K562 (cell line): ENCODE measurements around the gene NR2F6. TPM values are rescaled to one million over a fixed set of nuclear protein-coding genes. Genes with fewer than 3 reads are reported as not detected.

ENCODE experiments used
- ARID2 ChIP-seq: fragments of 450-650 bp; IDR thresholded peaks from 2 replicates; pipeline ENCODE4 v1.6.1; 2017; ENCODE audit warnings: antibody characterized with exemption, mild to moderate bottlenecking
- CCNT2 ChIP-seq: IDR thresholded peaks from 2 replicates; pipeline ENCODE4 v1.6.1; 2011; ENCODE audit warnings: borderline replicate concordance, low read depth, mild to moderate bottlenecking, moderate library complexity, mixed read lengths, low read length; ENCODE audit not compliant: insufficient read length; ENCODE audit errors: extremely low read depth
- ESRRA ChIP-seq: fragments of 450-650 bp; IDR thresholded peaks from 2 replicates; pipeline ENCODE4 v1.6.1; 2014; ENCODE audit warnings: low read depth, mild to moderate bottlenecking, moderate library complexity, borderline replicate concordance
- FUS ChIP-seq: fragments of 200-400 bp; formaldehyde crosslinking; optimal IDR thresholded peaks from 2 replicates; pipeline ENCODE3; 2017; ENCODE audit warnings: low read depth, low read length
- GABPB2 ChIP-seq: fragments of 250-450 bp; sonication (Bioruptor Pico); conservative IDR thresholded peaks from 2 replicates; pipeline ENCODE4 v1.5.1; 2021; ENCODE audit warnings: mild to moderate bottlenecking
- HEY1 ChIP-seq: fragments of 250-450 bp; sonication (Bioruptor Pico); IDR thresholded peaks from 2 replicates; pipeline ENCODE4 v1.5.0; 2020; ENCODE audit warnings: mild to moderate bottlenecking, moderate library complexity, borderline replicate concordance
- MCM5 ChIP-seq: fragments of 450-650 bp; IDR thresholded peaks from 2 replicates; pipeline ENCODE4 v1.6.1; 2016; ENCODE audit warnings: low read depth
- MNT ChIP-seq, 2 experiments: fragments of 450-650 bp; conservative IDR thresholded peaks; 2 replicates each; pipeline ENCODE4 v1.6.1; 2017; ENCODE audit warnings: mild to moderate bottlenecking in 2 of 2, moderate library complexity in 2 of 2
- POLR2G ChIP-seq: fragments of 200-400 bp; formaldehyde crosslinking; IDR thresholded peaks from 2 replicates; pipeline ENCODE4 v1.6.1; 2017; ENCODE audit warnings: low read depth, mild to moderate bottlenecking, antibody characterized with exemption, low read length, moderate library complexity
- SP1 ChIP-seq: sonication (generic); formaldehyde crosslinking; IDR thresholded peaks from 2 replicates; pipeline ENCODE4 v1.8.1; 2022; ENCODE audit warnings: mild to moderate bottlenecking, missing genetic modification reagents
- STAT6 ChIP-seq: sonication (generic); formaldehyde crosslinking; IDR thresholded peaks from 2 replicates; pipeline ENCODE4 v1.8.1; 2023; ENCODE audit warnings: mild to moderate bottlenecking, missing genetic modification reagents
- TFAP4 ChIP-seq: sonication (generic); formaldehyde crosslinking; IDR thresholded peaks from 2 replicates; pipeline ENCODE4 v1.8.0; 2022; ENCODE audit warnings: missing genetic modification reagents, mild to moderate bottlenecking, moderate library complexity, borderline replicate concordance
- ZBTB26 ChIP-seq: fragments of 450-650 bp; formaldehyde crosslinking; IDR thresholded peaks from 2 replicates; pipeline ENCODE4 v1.4.0; 2022; ENCODE audit warnings: missing genetic modification characterization
- ZFP36 ChIP-seq: fragments of 150-350 bp; IDR thresholded peaks from 2 replicates; pipeline ENCODE4 v1.6.1; 2018; ENCODE audit warnings: low read length, low read depth; ENCODE audit not compliant: partially characterized antibody
- ZNF280A ChIP-seq: fragments of 450-650 bp; IDR thresholded peaks from 2 replicates; pipeline ENCODE4 v1.6.1; 2018; ENCODE audit warnings: mild to moderate bottlenecking, low read depth; ENCODE audit not compliant: partially characterized antibody
- ZNF740 ChIP-seq, 3 experiments: fragments of 200-800 bp in 1 of 3; sonication (Bioruptor generic) in 1 of 3; sonication (generic) in 1 of 3; formaldehyde crosslinking in 1 of 3; IDR thresholded peaks; 2 replicates each; pipeline versions ENCODE4 v1.6.1 to v1.8.0; 2016 to 2022; ENCODE audit warnings: mild to moderate bottlenecking in 2 of 3, missing compliant biosample characterization in 2 of 3, missing genetic modification characterization in 2 of 3, missing genetic modification reagents in 1 of 3
- polyA plus RNA-seq, 8 experiments: library from polyadenylated mRNA; depleted of rRNA in 4 of 8; stranded (reverse) in 5 of 8; unstranded in 3 of 8; fragments of >200 nt; fragmentation: Nextera tagmentation in 2 of 8; fragmentation: Illumina TruSeq in 1 of 8; extraction: Ambion mirVana in 2 of 8; extraction: Trizol in 1 of 8; gene quantifications; 2 replicates each; pipeline versions ENCODE4 v1.2.1 to v1.2.3, GENCODE V29; 2011 to 2014; ENCODE audit warnings: inconsistent platforms in 1 of 8, missing spikeins in 1 of 8
- total RNA-seq, 7 experiments: library from RNA; depleted of rRNA in 6 of 7; stranded (reverse); fragments of >200 nt in 6 of 7; fragmentation: Illumina TruSeq in 2 of 7; extraction: Trizol in 2 of 7; gene quantifications; 2 replicates each; pipeline versions ENCODE4 v1.2.1 to v1.2.3, GENCODE V29; 2011 to 2021; ENCODE audit warnings: low replicate concordance in 1 of 7

Gene NR2F6
- total and polyA plus RNA-seq, 9 of the 15 experiments (the other 6 are each of a cell fraction or from before 2014, with no cell fraction given), result 0.76 to 97.5 (median 18.8) TPM

GRCh38 chr19:17244618-17245534 lies 843 bp downstream of the NR2F6 start (continued):
- no peak for TF ChIP-seq MNT (conservative IDR thresholded peaks at IDR 0.05)
- peak; percentile 51 for TF ChIP-seq POLR2G
- TF ChIP-seq ZNF740 (CRISPR knock-in tag; IDR thresholded peaks at IDR 0.05), result peak; percentile 97
- peak in 1 of 2 experiments; percentile 81; a peak in 2 of 4 replicates for TF ChIP-seq ZNF740 (tag; IDR thresholded peaks at IDR 0.05)
- peak; percentile 17 for TF ChIP-seq CCNT2
- no peak for TF ChIP-seq GABPB2
- TF ChIP-seq STAT6 (CRISPR knock-in tag), result no peak
- TF ChIP-seq FUS, result peak; percentile 66
- peak; percentile 99 for TF ChIP-seq ESRRA
- TF ChIP-seq SP1 (CRISPR knock-in tag), result no peak
- TF ChIP-seq ARID2, result no peak
- TF ChIP-seq MCM5, result no peak
- no peak for TF ChIP-seq ZNF280A
- peak; percentile 32 for TF ChIP-seq ZFP36
- TF ChIP-seq TFAP4 (CRISPR knock-in tag), result no peak
- no peak for TF ChIP-seq HEY1 (CRISPR knock-in tag)
- TF ChIP-seq ZBTB26 (CRISPR knock-in tag), result no peak
